ENCODE results near the gene PARP14.

DNA sequence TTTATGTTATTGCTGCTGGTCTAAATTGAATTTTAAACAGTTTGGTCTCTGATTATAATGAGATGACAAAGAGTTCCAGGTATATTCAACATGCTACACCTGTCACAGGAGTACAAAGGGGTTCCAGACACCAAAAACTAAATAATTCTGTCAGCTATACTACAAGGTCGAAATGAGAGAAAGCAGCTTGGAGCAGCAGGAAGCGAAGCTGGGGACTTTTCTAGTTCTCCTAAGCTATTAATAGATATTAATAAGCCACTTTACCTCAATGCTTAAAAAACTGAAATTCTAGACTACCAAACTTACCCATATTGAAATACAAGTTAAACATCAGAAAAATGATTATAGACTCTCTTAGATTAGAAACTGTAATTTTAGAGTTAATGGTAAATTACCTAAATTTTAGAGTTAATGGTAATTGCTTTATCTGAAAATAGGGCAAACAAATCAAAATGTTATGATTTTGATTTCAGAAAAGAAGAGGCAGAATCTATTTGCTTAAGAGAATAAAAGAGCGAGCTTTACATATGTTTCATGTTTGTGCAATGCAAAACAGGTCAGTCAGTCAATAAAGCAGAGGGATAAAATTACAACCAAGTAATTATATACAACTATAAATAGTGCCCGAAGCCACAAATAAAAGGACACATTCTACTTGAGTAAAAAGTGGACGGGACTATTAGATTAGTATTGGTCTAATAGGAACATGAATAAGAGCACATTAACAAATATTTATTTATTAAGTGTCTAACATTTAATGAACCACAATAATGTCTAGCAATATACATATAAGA, 96.2 kb downstream of the PARP14 start:
- TF ChIP-seq EZH2 (IDR thresholded peaks at IDR 0.05; ENCODE audit: low read depth) = no peak
- TF ChIP-seq, protein P1, sequence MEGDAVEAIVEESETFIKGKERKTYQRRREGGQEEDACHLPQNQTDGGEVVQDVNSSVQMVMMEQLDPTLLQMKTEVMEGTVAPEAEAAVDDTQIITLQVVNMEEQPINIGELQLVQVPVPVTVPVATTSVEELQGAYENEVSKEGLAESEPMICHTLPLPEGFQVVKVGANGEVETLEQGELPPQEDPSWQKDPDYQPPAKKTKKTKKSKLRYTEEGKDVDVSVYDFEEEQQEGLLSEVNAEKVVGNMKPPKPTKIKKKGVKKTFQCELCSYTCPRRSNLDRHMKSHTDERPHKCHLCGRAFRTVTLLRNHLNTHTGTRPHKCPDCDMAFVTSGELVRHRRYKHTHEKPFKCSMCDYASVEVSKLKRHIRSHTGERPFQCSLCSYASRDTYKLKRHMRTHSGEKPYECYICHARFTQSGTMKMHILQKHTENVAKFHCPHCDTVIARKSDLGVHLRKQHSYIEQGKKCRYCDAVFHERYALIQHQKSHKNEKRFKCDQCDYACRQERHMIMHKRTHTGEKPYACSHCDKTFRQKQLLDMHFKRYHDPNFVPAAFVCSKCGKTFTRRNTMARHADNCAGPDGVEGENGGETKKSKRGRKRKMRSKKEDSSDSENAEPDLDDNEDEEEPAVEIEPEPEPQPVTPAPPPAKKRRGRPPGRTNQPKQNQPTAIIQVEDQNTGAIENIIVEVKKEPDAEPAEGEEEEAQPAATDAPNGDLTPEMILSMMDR (conservative IDR thresholded peaks at IDR 0.05) = no peak

Data from PC-9 (cell line).